Epithelial cell of esophagus (primary cell): ENCODE measurements around the gene TSHZ2.
"Not testable (repeated sequence)": the region's sequence is repeated elsewhere in the genome, so short reads cannot be mapped to it uniquely, and the experiment has no call there.

Source experiments
- DNase-seq: peaks from one replicate; pipeline ENCODE4 v3.0.0; 2010; ENCODE audit warnings: low read depth
- H3K4me3 ChIP-seq: 2 replicates; pipeline ENCODE4 v1.5.1; 2011; ENCODE audit warnings: mild to moderate bottlenecking, low read length, control low read depth
- CTCF ChIP-seq: IDR thresholded peaks from 2 replicates; pipeline ENCODE4 v1.5.1; 2011; ENCODE audit warnings: low read depth, mild to moderate bottlenecking, low read length, control low read depth, inconsistent platforms; ENCODE audit not compliant: insufficient read depth; ENCODE audit errors: missing control alignments

TSHZ2 gene

GRCh38 chr20:53454675-53455276, 482.6 kb downstream of the TSHZ2 start:
- H3K4me3 ChIP-seq = no peak overlapping the region
- no peak for TF ChIP-seq CTCF
- DNase-seq = no peak

GRCh38 chr20:53463101-53463972, 491.2 kb downstream of the TSHZ2 start:
- no peak for TF ChIP-seq CTCF
- DNase-seq = peak; percentile 55
- H3K4me3 ChIP-seq = no peak overlapping the region

GRCh38 chr20:53466279-53466678, 494.1 kb downstream of the TSHZ2 start:
- no peak overlapping the region for H3K4me3 ChIP-seq
- no peak for TF ChIP-seq CTCF
- no peak for DNase-seq

DNA sequence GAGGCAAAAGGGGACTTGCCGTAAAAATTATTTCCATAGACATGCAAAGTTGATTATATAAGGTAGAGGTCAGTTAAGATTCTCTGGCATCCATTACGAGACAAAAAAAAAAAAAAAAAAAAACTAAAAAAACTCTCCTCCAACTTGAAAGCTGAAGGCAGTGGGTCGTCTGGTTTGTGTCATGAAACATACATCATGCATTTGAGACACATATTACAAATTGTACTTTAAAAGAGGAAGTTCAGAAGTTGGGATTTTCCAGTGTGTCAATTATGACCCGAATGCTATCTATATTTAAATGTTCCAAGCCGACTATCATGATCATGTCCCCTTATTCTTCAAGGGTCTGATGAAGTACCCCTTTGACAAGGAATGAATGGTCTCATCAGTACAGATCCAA, 496.4 kb downstream of the TSHZ2 start:
- no peak overlapping the region for H3K4me3 ChIP-seq
- no peak for TF ChIP-seq CTCF
- DNase-seq = no peak

- not testable (repeated sequence) for H3K4me3 ChIP-seq, DNase-seq
Observed at GRCh38 chr20:53472859-53473258, 500.7 kb downstream of the TSHZ2 start.

GRCh38 chr20:53480913-53481312, 508.8 kb downstream of the TSHZ2 start:
- TF ChIP-seq CTCF = no peak
- DNase-seq = no peak
- no peak overlapping the region for H3K4me3 ChIP-seq

- TF ChIP-seq CTCF = no peak
- DNase-seq = no peak
- H3K4me3 ChIP-seq = no peak overlapping the region
Observed at GRCh38 chr20:53487461-53488200, 515.5 kb downstream of the TSHZ2 start.
